ENCODE measurements around the gene USP38. TPM values are rescaled to one million over a fixed set of nuclear protein-coding genes. Genes with fewer than 3 reads are reported as not detected.

The USP38 gene
- total and polyA plus RNA-seq, 2 donors (not counting 1 experiment from before 2014, with no cell fraction given), result 9.6 to 23.9 TPM

GRCh38 chr4:143185253-143186107, 763 bp downstream of the USP38 start:
- Histone ChIP-seq H2AFZ (ENCODE audit: insufficient read depth, low read depth, low read length, poor library complexity, severe bottlenecking) (peak overlapping the region; percentile 83), H3K36me3 (replicated peaks in 1 of 2; ENCODE audit: control extremely low read depth in 1 of 2, control insufficient read depth in 1 of 2, extremely low read depth in 1 of 2, insufficient read depth in 2 of 2, low read length in 1 of 2) (peaks cover 2 to 5% of the 10 kb centered on the region in 2 experiments), H3K9me3 (ENCODE audit: control extremely low read depth in 1 of 3, control insufficient read depth in 2 of 3, insufficient read depth in 1 of 3, low read length in 2 of 3) (no peaks in the 10 kb centered on the region), H3K4me1 (ENCODE audit: control insufficient read depth in 2 of 2, insufficient read depth in 2 of 2, low read length in 2 of 2) (peaks cover 24 to 60% of the 10 kb centered on the region in 2 donors), H4K20me1 (ENCODE audit: control insufficient read depth, insufficient read depth, low read length, poor library complexity, severe bottlenecking) (no peaks in the 10 kb centered on the region), H3K4me3 (ENCODE audit: control extremely low read depth in 1 of 5, extremely low read depth in 1 of 5, insufficient read depth in 1 of 5, low read depth in 2 of 5, low read length in 4 of 5) (peak overlapping the region; percentile 80 to 91 (median 85)), H3K79me2 (ENCODE audit: control insufficient read depth, insufficient read depth, low read length) (peaks cover 77% of the 10 kb centered on the region), H3K9ac (ENCODE audit: low read length) (peak overlapping the region; percentile 87), H3K27ac (ENCODE audit: low read length in 2 of 2) (peak overlapping the region; percentile 84 to 95), H3K4me2 (replicated peaks; ENCODE audit: low read depth, low read length, poor library complexity, severe bottlenecking) (peak overlapping the region; percentile 80), H3K27me3 (replicated peaks in 1 of 4; ENCODE audit: control extremely low read depth in 1 of 4, control insufficient read depth in 3 of 4, insufficient read depth in 4 of 4, low read length in 3 of 4) (no peaks in the 10 kb centered on the region)
- TF ChIP-seq EZH2 (IDR thresholded peaks at IDR 0.05; ENCODE audit: borderline replicate concordance, insufficient read depth, low read depth, low read length, poor library complexity, severe bottlenecking), result no peak
- TF ChIP-seq, protein P1, sequence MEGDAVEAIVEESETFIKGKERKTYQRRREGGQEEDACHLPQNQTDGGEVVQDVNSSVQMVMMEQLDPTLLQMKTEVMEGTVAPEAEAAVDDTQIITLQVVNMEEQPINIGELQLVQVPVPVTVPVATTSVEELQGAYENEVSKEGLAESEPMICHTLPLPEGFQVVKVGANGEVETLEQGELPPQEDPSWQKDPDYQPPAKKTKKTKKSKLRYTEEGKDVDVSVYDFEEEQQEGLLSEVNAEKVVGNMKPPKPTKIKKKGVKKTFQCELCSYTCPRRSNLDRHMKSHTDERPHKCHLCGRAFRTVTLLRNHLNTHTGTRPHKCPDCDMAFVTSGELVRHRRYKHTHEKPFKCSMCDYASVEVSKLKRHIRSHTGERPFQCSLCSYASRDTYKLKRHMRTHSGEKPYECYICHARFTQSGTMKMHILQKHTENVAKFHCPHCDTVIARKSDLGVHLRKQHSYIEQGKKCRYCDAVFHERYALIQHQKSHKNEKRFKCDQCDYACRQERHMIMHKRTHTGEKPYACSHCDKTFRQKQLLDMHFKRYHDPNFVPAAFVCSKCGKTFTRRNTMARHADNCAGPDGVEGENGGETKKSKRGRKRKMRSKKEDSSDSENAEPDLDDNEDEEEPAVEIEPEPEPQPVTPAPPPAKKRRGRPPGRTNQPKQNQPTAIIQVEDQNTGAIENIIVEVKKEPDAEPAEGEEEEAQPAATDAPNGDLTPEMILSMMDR (IDR thresholded peaks at IDR 0.05), result no peak
- no peaks in the 10 kb centered on the region for H3K9me3 Mint-ChIP-seq (ENCODE audit: insufficient read depth)
- WGBS (ENCODE audit: insufficient coverage), result under 1% methylated on average over 48 of the region's 50 CpGs
- intact Hi-C loops (cut with micrococcal nuclease), result loop anchor here (2.0 to 5.0 kb wide), 3 partner anchors 151 to 1965 kb away; partner anchors contain the start of genes GAB1, IL15 and ZNF330
- H3K27me3 Mint-ChIP-seq, result no peaks in the 10 kb centered on the region
- H3K4me3 Mint-ChIP-seq, result peak overlapping the region; percentile 93
- H3K4me1 Mint-ChIP-seq, result peaks cover 69% of the 10 kb centered on the region
- H3K27ac Mint-ChIP-seq, result peak overlapping the region; percentile 94
- ChIA-PET POLR2A (interaction anchor here (1.2 kb wide), 1 partner anchor 328 kb away, joined by 3 read pairs; the partner anchor contains the start of gene SMARCA5), CTCF (no interaction called here)
- peak; percentile 8 for ATAC-seq (ENCODE audit: low read depth)
- no peak for DNase-seq

GRCh38 chr4:143186212-143186611, 1.5 kb downstream of the USP38 start:
- Histone ChIP-seq H3K4me1 (ENCODE audit: control insufficient read depth in 2 of 2, insufficient read depth in 2 of 2, low read length in 2 of 2) (peaks cover 24 to 60% of the 10 kb centered on the region in 2 donors), H3K9ac (ENCODE audit: low read length) (peak overlapping the region; percentile 87), H3K27me3 (replicated peaks in 1 of 4; ENCODE audit: control extremely low read depth in 1 of 4, control insufficient read depth in 3 of 4, insufficient read depth in 4 of 4, low read length in 3 of 4) (no peaks in the 10 kb centered on the region), H3K9me3 (ENCODE audit: control extremely low read depth in 1 of 3, control insufficient read depth in 2 of 3, insufficient read depth in 1 of 3, low read length in 2 of 3) (no peaks in the 10 kb centered on the region), H3K79me2 (ENCODE audit: control insufficient read depth, insufficient read depth, low read length) (peaks cover 84% of the 10 kb centered on the region), H2AFZ (ENCODE audit: insufficient read depth, low read depth, low read length, poor library complexity, severe bottlenecking) (peak overlapping the region; percentile 83), H3K27ac (ENCODE audit: low read length in 2 of 2) (peak overlapping the region; percentile 84 to 95), H3K4me3 (ENCODE audit: control extremely low read depth in 1 of 5, extremely low read depth in 1 of 5, insufficient read depth in 1 of 5, low read depth in 2 of 5, low read length in 4 of 5) (peak overlapping the region; percentile 80 to 91 (median 85)), H4K20me1 (ENCODE audit: control insufficient read depth, insufficient read depth, low read length, poor library complexity, severe bottlenecking) (no peaks in the 10 kb centered on the region), H3K36me3 (replicated peaks in 1 of 2; ENCODE audit: control extremely low read depth in 1 of 2, control insufficient read depth in 1 of 2, extremely low read depth in 1 of 2, insufficient read depth in 2 of 2, low read length in 1 of 2) (peaks cover 5 to 10% of the 10 kb centered on the region in 2 experiments), H3K4me2 (replicated peaks; ENCODE audit: low read depth, low read length, poor library complexity, severe bottlenecking) (peak overlapping the region; percentile 80)
- TF ChIP-seq, protein P1 (IDR thresholded peaks at IDR 0.05), result no peak
- TF ChIP-seq EZH2 (IDR thresholded peaks at IDR 0.05; ENCODE audit: borderline replicate concordance, insufficient read depth, low read depth, low read length, poor library complexity, severe bottlenecking), result no peak
- Mint-ChIP-seq H3K4me1 (peaks cover 74% of the 10 kb centered on the region), H3K27me3 (no peaks in the 10 kb centered on the region), H3K9me3 (ENCODE audit: insufficient read depth) (no peaks in the 10 kb centered on the region), H3K27ac (peak overlapping the region; percentile 94), H3K4me3 (peak overlapping the region; percentile 93)
- ChIA-PET POLR2A (no interaction called here), CTCF (no interaction called here)
- DNase-seq, result no peak
- 6% methylated on average over 4 of the region's 6 CpGs for WGBS (ENCODE audit: insufficient coverage)
- intact Hi-C loops (cut with micrococcal nuclease), result loop anchor here (5.0 kb wide), 1 partner anchor 1549 kb away; the partner anchor contains the start of gene IL15
- no peak for ATAC-seq (ENCODE audit: low read depth)

Measured in B cell (primary cell).